HG03064 (cell line): ENCODE measurements around the gene ABCB7.
"Not testable (repeated sequence)": the region's sequence is repeated elsewhere in the genome, so short reads cannot be mapped to it uniquely, and the experiment has no call there.

Source experiments
- ATAC-seq: cut with Tn5 transposase; IDR thresholded peaks from one replicate; pipeline ENCODE4 v1.9.1; 2021; ENCODE audit warnings: low read depth; ENCODE audit not compliant: unreplicated experiment

ABCB7 gene

DNA sequence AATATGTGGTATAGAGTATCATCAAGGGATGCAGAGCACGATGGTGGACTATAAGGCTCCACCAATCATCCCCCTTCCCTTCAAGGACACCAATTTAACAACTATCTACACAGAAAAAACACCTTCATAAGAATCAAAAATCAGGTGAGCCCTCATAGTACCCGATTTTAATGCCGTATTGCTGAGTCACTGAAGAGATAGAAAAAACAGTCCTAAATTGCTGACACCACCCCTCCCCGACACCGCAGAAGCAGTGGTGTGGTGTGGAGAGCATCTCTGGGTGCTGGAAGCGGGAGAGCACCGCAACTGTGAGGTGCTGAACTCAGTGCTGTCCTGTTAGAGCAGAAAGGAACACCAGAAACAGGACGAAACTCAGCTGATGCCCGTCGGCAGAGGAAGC is 49.3 kb downstream of the ABCB7 start:
- no peak for ATAC-seq

DNA sequence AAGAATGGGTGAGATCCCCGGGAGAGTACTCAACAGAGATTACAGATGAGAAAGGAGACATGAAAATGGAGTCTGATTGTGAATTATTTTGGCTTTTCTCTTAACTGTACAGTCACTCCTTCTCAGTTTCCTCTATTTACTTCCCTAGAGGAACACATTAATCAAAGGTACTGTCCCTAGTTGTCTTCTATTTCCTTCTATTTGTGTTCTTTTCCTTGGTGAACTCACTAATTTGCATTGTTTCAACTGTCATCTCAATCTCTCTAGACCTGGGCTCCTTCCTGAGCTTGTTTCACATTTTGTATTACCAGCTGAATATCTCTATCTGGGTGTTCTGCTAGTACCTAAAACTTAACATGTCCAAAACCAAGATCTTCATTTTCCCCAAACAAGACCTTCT is 59.8 kb downstream of the ABCB7 start:
- ATAC-seq: no peak

DNA sequence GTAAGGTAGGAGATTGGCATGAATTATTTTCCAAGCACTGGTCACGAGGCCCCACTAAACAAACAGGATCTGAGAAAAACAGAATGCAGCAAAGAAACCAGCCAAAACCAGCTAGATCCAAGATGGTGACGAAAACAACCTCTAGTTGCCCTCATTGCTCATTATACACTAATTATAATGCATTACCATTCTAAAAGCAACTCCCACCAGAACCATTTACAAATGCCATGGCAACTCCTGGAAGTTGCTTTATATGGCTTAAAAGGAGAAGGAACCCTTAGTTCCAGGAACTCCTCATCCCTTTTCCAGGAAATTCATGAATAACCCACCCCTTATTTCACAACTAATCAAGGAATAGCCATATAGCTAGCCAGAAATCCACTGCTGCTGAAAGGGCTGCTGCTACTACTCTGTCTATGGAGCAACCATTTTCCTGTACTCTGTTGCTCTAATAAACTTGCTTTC is 69.3 kb downstream of the ABCB7 start:
- ATAC-seq: no peak

DNA sequence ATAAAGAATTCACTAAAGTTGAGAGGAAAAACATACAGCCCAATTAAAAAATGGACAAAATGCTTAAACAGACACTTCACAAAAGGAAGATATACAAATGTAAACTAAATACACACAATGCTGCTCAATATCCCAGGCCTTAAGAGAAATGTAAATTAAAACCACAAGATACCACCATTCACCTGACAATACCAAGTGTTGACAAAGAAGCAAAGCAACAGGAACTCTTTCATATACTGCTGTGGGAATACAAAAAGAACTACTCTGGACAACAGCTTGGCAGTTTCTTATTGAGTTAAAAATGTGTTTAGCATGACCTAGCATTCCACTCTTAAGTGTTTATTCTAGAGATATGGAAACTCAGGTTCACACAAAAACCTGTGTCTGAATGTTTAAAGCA is 71.3 kb downstream of the ABCB7 start:
- ATAC-seq: no peak

DNA sequence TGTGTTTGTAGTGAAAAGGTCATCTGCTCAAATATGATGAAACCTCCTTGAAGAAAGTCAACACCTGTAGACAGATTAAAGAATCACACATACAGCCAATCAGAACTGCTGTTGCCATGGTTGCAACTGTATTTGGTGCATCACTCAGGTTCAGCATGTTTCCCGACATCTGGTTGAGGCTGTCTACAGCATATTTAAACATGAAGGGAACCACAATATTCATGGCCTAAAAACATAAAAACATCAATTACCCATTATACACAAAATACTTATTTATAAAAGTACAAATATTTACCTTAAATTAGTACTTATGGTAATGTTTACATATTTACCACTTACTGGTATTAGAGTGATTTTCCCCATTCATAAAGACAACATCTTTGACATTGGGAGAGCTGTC is 79.7 kb downstream of the ABCB7 start:
- ATAC-seq: no peak

DNA sequence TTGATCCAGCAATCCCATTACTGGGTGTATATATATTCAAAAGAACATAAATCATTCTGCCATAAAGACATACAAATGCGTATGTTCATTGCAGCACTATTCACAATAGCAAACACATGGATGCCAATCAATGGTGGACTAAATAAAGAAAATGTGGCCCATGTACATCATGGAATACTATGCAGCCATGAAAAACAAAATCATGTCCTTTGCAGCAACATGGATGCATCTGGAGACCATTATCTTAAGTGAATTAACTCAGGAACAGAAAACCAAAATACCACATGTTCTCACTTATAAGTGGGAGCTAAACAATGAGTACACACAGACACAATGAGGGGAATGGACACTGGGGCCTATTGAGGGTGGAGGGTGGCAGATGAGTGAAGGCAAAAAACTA is 81.6 kb downstream of the ABCB7 start:
- no peak for ATAC-seq

DNA sequence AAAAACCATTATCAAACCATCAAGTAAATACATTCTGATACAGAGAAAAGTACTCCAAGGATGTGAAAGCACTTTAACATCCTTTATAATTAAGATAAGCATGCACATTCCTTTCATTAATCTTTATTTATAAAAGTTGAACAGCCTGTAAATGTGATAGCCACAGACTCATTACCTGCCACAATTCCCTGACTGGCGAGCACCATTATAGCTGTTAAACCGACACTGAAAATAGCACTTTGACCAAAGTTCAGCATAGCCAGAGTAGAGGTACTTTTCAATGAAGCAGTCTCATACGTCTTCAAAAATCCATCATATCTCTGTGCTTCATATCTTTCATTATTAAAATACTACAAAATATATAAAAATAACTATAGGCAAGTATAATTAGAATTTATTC is 84.7 kb downstream of the ABCB7 start:
- ATAC-seq: no peak

DNA sequence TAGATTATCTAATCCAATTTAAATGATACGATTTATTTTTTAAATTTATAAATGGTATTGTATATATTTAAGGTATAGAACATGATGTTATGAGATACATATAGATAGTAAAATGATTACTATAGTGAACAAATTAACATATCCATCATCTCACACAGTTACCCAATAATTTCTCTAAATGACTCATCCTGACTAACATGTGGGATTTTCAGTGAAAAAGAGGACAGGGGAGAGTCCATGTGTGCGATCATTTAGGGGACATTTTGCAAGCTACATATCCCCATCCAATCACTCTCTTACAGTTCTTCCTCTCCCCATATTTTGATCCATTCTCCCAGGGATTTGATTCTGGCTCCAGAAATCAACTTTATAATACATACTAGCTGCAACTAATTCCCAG is 88.2 kb downstream of the ABCB7 start:
- no peak for ATAC-seq

DNA sequence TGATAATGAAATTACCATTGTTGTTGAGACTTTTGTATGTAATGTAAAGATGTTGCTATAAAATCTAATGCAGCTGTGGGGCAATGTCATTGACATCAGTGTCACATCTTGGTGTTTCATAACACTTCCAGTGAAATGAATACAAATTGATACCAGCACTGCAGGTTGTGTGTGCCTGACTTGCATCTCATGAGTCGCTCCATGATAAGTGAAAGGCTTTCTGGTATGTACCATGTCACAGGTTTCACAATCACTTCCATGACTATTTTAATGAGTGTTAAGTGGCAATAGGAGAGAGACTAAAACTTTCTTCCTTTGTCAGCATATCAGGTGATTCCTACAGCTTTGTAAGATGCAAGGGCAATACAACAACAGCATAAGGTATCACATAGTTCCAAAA is 94.4 kb downstream of the ABCB7 start:
- ATAC-seq: no peak

DNA sequence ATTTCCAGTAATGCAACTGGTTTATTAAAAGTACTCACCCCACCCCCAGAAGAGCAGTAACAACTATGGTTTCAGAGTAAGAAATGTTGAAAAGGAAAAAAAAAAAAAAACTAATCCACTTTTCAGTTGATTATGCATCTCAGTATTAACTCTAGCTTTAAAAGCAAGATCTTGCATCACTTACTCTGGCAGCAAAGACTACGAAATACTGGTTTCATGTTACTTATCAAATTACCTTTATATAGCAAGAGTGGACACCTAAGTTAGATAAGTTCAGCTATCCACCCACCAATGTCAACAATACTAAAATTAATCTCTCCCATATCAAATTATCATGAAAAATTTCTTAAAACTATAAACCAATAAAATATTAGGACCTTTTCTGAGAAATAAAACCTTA is 105.0 kb downstream of the ABCB7 start:
- no peak for ATAC-seq

DNA sequence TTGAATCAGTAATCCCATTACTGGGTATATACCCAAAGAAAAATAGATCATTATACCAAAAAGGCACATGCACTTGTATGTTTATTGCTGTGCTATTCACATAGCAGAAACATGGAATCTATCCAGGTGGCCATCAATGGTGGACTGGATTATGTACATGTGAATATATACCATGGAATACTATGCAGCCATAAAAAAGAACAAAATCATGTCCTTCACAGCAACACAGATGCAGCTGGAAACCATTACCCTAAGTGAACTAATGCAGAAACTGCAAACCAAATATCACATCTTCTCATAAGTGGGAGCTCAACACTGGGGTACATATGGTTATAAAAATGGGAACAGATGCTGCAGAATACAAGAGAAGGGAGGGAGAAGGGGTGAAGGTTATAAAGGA is 110.7 kb downstream of the ABCB7 start:
- ATAC-seq: no peak

DNA sequence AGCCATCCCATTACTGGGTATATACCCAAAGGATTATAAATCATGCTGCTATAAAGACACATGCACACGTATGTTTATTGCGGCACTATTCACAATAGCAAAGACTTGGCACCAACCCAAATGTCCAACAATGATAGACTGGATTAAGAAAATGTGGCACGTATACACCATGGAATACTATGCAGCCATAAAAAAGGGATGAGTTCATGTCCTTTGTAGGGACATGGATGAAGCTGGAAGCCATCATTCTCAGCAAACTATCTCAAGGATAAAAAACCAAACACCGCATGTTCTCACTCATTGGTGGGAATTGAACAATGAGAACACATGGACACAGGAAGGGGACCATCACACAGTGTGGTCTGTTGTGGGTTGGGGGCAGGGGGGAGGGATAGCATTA is 111.9 kb downstream of the ABCB7 start:
- not testable (repeated sequence) for ATAC-seq

DNA sequence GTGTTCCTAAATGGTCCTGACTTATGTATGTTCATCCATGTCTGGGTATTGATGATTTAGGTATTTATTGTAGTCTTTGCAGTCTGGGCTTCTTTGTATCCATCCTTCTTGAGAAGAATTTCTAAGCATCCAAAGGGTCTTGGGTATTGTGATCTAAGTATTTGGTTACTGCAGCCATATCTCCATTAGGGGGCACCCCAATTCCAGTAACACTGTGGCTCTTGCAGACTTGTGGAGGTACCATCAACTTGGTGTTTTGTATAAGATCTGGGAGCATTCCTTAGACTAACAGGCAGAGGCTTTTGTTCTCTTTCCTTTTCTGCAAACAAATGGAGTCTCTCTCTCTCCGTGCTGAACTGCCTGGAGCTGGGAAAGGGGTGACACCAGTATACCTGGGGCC is 117.2 kb downstream of the ABCB7 start:
- ATAC-seq: no peak
